Gastrocnemius medialis (tissue), 4 donors: Measurements from ENCODE around the gene CHST15.

Source experiments
- POLR2A ChIP-seq, 2 donors: fragments of 450-650 bp; IDR thresholded peaks; one replicate each; pipeline ENCODE4 v1.6.1; 2017; ENCODE audit warnings: antibody characterized with exemption in 2 of 2, mild to moderate bottlenecking in 2 of 2, moderate library complexity in 2 of 2
- TF ChIP-seq, protein P1 (sequence below), 5 experiments: fragments of 450-650 bp in 3 of 5; fragments of 200-600 bp in 2 of 5; sonication (generic) in 2 of 5; IDR thresholded peaks in 4 of 5; conservative IDR thresholded peaks in 1 of 5; 1 replicate in 4 of 5; 2 replicates in 1 of 5; pipeline ENCODE4 v1.5.1; 2016 to 2019; ENCODE audit warnings: antibody characterized with exemption in 5 of 5, mild to moderate bottlenecking in 3 of 5, moderate library complexity in 3 of 5

- TF ChIP-seq, protein P1, sequence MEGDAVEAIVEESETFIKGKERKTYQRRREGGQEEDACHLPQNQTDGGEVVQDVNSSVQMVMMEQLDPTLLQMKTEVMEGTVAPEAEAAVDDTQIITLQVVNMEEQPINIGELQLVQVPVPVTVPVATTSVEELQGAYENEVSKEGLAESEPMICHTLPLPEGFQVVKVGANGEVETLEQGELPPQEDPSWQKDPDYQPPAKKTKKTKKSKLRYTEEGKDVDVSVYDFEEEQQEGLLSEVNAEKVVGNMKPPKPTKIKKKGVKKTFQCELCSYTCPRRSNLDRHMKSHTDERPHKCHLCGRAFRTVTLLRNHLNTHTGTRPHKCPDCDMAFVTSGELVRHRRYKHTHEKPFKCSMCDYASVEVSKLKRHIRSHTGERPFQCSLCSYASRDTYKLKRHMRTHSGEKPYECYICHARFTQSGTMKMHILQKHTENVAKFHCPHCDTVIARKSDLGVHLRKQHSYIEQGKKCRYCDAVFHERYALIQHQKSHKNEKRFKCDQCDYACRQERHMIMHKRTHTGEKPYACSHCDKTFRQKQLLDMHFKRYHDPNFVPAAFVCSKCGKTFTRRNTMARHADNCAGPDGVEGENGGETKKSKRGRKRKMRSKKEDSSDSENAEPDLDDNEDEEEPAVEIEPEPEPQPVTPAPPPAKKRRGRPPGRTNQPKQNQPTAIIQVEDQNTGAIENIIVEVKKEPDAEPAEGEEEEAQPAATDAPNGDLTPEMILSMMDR (IDR thresholded peaks at IDR 0.05 in 4 of 5, conservative IDR thresholded peaks at IDR 0.05 in 1 of 5), result no peak
- TF ChIP-seq POLR2A (IDR thresholded peaks at IDR 0.05), result no peak
Observed at GRCh38 chr10:124126983-124127385, 33.6 kb upstream of the CHST15 start.
